Cardiac muscle cell (in vitro differentiated cells and primary cell): ENCODE results near the gene ARHGEF3. TPM values are rescaled to one million over a fixed set of nuclear protein-coding genes. Genes with fewer than 3 reads are reported as not detected.
A peak's percentile ranks its signal among the peaks of the same experiment; 100 is the strongest.
"Not testable (repeated sequence)": the region's sequence is repeated elsewhere in the genome, so short reads cannot be mapped to it uniquely, and the experiment has no call there.

Source experiments
- DNase-seq, 2 donors: peaks; one replicate each; pipeline versions ENCODE4 v3.0.0 to v3.0.0-alpha.2; 2010 to 2017; ENCODE audit warnings: low read depth in 1 of 2, low spot score in 1 of 2
- H3K27ac ChIP-seq: fragments of 200-600 bp; sonication (generic); 2 replicates; pipeline ENCODE4 v1.5.1; 2016
- H3K27me3 ChIP-seq: fragments of 200-600 bp; sonication (generic); 2 replicates; pipeline ENCODE4 v1.6.0; 2016; ENCODE audit warnings: control low read depth
- H3K36me3 ChIP-seq: fragments of 200-600 bp; sonication (generic); 2 replicates; pipeline ENCODE4 v1.5.1; 2016; ENCODE audit warnings: control low read depth
- H3K4me1 ChIP-seq: fragments of 200-600 bp; sonication (generic); 2 replicates; pipeline ENCODE4 v1.8.1; 2017; ENCODE audit warnings: low read depth, mild to moderate bottlenecking, mixed run types
- H3K4me3 ChIP-seq: fragments of 200-600 bp; sonication (generic); 2 replicates; pipeline ENCODE4 v1.5.1; 2016; ENCODE audit warnings: mild to moderate bottlenecking
- H3K9me3 ChIP-seq: fragments of 200-600 bp; sonication (generic); 2 replicates; pipeline ENCODE4 v1.5.1; 2017; ENCODE audit warnings: low read depth, mild to moderate bottlenecking, control low read depth
- CTCF ChIP-seq: IDR thresholded peaks from 2 replicates; pipeline ENCODE4 v1.5.1; 2012; ENCODE audit warnings: low read depth, mild to moderate bottlenecking, low read length
- polyA plus RNA-seq: library from polyadenylated mRNA; unstranded; fragments of >200 nt; fragmentation: Nextera tagmentation; extraction: Ambion mirVana; gene quantifications from 2 replicates; pipeline ENCODE4 v1.2.1, GENCODE V29; 2016
- total RNA-seq: library from RNA; depleted of rRNA; stranded (reverse); fragments of >200 nt; gene quantifications from 2 replicates; pipeline ENCODE4 v1.2.3, GENCODE V29; 2016

Gene ARHGEF3
- total and polyA plus RNA-seq, 2 experiments from 2014 or later, result 9.3 to 12.8 TPM

DNA sequence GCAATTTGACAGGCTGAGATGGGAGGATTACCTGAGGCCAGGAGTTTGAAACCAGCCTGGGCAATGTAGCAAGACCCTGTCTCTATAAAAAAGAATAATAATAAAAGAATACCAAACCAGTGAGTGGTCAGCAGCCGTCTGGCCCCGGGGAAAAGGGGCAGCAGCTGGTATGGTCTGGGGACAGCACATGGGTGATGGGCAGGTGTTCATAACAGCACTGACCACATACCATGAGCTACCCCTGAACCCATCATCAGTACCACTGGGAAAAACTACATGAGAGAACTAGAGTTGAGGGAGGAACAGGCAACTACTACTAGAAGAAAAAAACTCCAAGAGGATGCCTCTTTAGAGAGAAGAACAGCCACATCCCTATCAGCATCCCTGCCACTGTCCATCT, 40.7 kb downstream of the ARHGEF3 start:
- DNase-seq, result no peak
- Histone ChIP-seq H3K27ac (no peak overlapping the region), H3K4me3 (no peak overlapping the region), H3K4me1 (no peaks in the 10 kb centered on the region), H3K9me3 (no peaks in the 10 kb centered on the region), H3K27me3 (no peaks in the 10 kb centered on the region), H3K36me3 (no peaks in the 10 kb centered on the region)
- no peak for TF ChIP-seq CTCF

DNA sequence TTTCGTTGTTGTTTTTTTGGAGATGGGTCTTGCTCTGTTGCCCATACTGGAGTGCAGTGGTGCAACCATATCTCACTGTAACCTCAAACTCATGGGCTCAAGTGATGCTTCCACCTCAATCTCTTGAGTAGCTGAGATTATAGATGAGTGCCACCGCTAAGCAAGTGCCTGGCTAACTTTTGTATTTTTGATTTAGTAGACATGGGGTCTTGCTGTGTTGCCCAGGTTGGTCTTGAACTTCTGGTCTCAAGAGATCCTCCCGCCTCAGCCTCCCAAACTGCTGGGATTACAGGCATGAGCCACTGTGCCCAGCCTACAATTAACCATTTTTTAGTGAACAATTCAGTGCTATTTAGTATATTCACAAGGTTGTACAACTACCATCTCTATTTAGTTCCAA, 42.2 kb downstream of the ARHGEF3 start:
- Histone ChIP-seq H3K4me3 (no peak overlapping the region), H3K36me3 (no peaks in the 10 kb centered on the region), H3K27me3 (no peaks in the 10 kb centered on the region), H3K9me3 (no peaks in the 10 kb centered on the region), H3K4me1 (no peaks in the 10 kb centered on the region), H3K27ac (no peak overlapping the region)
- DNase-seq, result no peak
- no peak for TF ChIP-seq CTCF

GRCh38 chr3:56758539-56758981, 43.2 kb downstream of the ARHGEF3 start:
- peak in 1 of 2 donors; percentile 92 for DNase-seq
- H3K4me3 ChIP-seq, result no peak overlapping the region
- H3K27me3 ChIP-seq, result no peaks in the 10 kb centered on the region
- no peaks in the 10 kb centered on the region for H3K9me3 ChIP-seq
- H3K36me3 ChIP-seq, result no peaks in the 10 kb centered on the region
- no peak for TF ChIP-seq CTCF
- no peaks in the 10 kb centered on the region for H3K4me1 ChIP-seq
- H3K27ac ChIP-seq, result no peak overlapping the region

DNA sequence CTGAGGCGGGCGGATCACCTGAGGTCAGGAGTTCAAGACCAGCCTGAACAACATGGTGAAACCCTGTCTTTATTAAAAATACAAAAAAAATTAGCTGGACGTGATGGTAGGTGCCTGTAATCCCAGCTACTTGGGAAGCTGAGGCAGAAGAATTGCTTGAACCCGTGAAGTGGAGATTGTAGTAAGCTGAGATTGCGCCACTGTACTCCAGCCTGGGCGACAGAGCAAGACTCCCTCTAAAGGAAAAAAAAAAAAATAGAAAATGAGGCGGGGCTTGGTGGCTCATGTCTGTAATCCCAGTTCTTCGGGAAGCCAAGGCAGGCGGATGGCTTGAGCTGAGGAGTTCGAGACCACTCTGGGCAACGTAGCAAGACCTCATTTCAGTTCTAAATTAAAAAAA, 43.7 kb downstream of the ARHGEF3 start:
- not testable (repeated sequence) for H3K4me3 ChIP-seq, H3K9me3 ChIP-seq, DNase-seq, H3K4me1 ChIP-seq, H3K27ac ChIP-seq, H3K36me3 ChIP-seq, H3K27me3 ChIP-seq

DNA sequence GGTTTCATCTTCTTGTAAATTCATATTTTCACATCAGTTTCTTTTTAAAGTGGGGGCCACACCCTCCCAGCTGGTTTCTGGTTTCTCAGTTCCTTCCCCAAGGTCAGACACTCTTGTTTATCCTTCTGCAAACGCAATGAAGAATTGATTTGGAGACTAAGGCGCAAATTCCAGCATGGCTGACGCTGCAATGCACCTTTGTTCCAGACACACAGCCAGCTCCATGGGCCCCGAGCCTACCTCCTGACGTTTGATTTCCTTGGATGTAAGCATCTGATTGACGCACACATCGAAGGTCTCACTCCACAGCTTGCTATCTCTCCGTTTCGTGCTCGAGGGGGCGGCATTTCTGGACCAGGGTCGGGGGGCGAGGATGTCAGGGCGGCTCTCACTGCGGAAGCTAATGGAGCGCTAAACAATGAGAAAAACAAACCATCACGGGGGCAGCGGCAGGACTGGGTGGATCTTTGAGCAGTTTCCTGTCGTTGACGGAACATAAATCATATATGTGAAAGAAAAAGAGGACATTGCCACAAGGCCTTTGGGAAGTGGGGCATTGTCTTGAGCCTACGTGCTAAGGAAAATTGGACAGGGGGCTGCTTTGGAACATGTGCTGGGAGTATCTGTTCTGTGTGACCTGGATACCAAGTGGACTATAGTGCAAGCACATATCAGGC, 46.9 kb downstream of the ARHGEF3 start:
- DNase-seq, result no peak
- no peak for TF ChIP-seq CTCF
- Histone ChIP-seq H3K4me1 (no peaks in the 10 kb centered on the region), H3K27ac (no peak overlapping the region), H3K9me3 (no peaks in the 10 kb centered on the region), H3K4me3 (no peak overlapping the region), H3K27me3 (no peaks in the 10 kb centered on the region), H3K36me3 (no peaks in the 10 kb centered on the region)

DNA sequence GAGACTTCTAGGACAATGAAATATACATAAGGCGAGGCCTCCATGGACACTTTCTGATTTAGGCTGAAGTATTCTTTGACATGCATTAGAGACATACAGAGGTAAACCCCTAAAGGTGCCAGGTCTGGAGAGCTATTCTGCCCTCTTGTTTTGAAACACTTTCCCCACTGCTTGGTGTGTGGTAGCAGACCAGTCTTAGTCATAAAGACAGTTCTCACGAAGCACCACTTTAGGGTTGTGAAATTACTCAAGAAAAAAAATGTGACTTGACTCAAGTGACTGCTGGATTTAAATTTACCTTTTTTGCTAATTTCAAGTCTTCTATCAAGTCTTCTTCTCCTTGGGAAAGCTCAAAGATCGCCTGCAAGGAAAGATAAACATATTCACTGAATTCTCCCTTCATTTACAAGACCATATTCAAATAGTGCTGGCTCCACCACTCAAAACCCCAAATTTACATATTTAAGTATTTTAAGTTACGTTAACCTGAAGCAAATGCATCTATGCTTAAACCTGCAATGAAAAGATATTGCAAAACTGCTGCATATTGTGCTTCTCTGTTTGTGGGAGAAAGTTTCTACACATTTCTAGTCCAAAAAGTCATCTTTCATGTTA, 48.4 kb downstream of the ARHGEF3 start:
- Histone ChIP-seq H3K36me3 (no peaks in the 10 kb centered on the region), H3K4me1 (no peaks in the 10 kb centered on the region), H3K27ac (no peak overlapping the region), H3K9me3 (no peaks in the 10 kb centered on the region), H3K27me3 (no peaks in the 10 kb centered on the region), H3K4me3 (no peak overlapping the region)
- peak in 1 of 2 donors; percentile 67 for DNase-seq
- no peak for TF ChIP-seq CTCF
